Measurements from ENCODE around the gene PPP1R15B.

- TF ChIP-seq, protein P1, sequence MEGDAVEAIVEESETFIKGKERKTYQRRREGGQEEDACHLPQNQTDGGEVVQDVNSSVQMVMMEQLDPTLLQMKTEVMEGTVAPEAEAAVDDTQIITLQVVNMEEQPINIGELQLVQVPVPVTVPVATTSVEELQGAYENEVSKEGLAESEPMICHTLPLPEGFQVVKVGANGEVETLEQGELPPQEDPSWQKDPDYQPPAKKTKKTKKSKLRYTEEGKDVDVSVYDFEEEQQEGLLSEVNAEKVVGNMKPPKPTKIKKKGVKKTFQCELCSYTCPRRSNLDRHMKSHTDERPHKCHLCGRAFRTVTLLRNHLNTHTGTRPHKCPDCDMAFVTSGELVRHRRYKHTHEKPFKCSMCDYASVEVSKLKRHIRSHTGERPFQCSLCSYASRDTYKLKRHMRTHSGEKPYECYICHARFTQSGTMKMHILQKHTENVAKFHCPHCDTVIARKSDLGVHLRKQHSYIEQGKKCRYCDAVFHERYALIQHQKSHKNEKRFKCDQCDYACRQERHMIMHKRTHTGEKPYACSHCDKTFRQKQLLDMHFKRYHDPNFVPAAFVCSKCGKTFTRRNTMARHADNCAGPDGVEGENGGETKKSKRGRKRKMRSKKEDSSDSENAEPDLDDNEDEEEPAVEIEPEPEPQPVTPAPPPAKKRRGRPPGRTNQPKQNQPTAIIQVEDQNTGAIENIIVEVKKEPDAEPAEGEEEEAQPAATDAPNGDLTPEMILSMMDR (conservative IDR thresholded peaks at IDR 0.05; ENCODE audit: low read depth, low read length), result no peak
- TF ChIP-seq EZH2 (IDR thresholded peaks at IDR 0.05; ENCODE audit: borderline replicate concordance, low read depth, low read length, poor library complexity, severe bottlenecking), result no peak
These were observed 42.5 kb downstream of the PPP1R15B start for GRCh38 chr1:204368996-204369726.

Data from A673 (cell line).